ENCODE measurements around the gene PCBP3.
"Not testable (repeated sequence)": the region's sequence is repeated elsewhere in the genome, so short reads cannot be mapped to it uniquely, and the experiment has no call there.

Gene PCBP3

DNA sequence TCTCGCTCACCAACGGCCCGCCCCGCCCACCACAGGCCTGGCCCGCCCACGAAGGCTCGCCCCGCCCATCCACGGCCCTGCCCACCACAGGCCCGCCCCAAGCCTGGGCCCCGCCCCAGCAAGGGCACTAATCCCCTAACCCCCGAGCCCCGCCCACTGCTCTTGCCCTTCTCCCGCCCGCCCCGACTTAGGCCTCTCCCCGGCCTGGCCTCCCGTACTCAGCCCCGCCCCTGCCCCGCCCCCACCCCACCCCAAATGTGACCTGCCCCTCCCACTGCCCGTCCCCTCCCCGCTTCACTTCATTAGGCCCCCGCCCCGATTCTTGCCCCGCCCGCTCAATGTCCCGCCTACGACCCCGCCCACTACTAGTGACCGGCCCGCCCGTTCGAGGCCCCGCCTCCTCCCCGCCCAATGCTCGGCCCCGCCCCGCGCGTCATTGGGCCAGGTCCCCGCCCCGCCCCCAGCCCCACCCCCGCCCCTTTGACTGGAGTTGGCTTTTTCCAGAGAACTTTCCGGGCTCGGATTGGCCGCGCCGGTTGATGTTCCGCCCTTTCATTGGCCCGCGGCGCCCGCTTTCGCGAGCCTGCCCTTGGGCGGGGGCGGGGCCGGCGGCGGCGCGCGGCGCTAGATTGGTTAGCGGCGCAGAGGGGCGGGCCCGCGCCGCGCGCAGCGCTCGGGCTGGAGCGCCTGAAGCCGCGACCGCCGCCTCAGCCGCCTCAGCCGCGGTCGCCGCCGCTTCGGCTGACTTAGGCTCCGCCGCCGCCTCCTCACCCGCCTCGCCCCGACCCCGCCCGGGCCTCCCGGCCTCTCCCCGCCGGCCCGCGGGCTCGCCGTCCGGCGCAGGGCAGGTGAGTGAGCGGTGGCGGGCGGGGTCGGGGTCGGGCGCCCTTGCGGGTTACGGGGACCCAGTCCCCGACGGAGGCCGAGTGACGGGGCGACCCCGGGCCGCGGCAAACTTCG, at the start of gene PCBP3:
Gene PCBP3, plus strand, starts transcription at position 705 of the 960 bp plus-strand sequence. CDS start 206,361 bp downstream, outside the sequence.
- peak; percentile 84 to 94 for DNase-seq

DNA sequence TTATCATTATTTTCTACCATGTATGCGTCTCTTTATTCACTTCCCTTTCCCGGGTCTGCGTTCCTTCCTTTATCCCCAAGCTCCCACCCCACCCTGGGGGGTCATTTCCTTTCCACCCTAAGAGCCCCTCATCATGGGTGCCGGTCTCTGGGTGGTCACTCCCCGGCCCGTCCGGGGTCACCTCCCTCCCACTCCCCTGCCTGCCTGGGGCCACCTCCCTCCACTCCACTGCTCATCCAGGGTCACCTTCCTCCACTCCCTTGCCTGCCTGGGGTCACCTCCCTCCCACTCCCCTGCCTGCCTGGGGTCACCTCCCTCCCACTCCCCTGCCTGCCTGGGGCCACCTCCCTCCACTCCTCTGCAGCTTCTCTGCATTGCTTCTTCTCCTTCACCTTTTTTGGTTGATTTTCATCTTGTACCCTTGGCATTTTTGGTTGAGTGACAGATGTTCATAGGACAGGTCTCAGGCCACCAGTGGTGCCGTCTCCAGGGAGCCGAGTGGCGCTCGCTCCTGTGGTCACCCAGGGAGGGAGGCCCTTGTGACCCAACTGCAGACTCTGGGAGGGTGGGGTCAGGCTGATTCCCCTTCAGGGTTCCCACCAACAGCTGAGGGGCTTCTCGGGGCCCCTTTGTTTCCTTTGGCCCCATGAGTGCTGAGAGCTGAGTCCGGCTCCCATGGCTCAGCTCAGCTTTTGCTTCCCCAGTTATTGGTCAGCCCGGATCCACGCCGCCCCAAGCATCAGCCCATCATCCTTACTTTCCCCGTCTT, 48.6 kb upstream of the PCBP3 start:
- no peak for DNase-seq

- no peak for DNase-seq
Measured at GRCh38 chr21:45595574-45596295, 47.8 kb upstream of the PCBP3 start.

- DNase-seq = no peak
Measured at GRCh38 chr21:45596704-45597318, 46.7 kb upstream of the PCBP3 start.

DNA sequence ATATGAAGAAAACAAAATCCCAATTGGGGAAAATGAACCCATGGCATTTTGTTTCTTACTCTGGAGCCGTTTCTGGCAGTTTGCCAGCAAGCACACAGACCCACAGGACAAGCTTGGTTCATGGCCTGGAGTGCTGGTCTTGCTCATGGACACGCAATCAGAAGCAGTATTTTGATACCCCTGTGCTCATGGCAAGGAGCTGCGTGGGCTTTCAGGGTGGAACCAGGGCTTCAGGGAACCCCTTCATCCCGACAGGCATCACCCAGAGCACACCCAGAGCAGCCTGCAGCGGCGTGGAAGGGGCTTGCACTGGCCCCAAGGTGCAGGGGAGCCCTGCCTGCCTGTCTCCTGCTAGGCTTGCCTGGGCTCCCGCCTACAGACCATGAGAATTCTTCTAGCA, 45.4 kb upstream of the PCBP3 start:
- DNase-seq = no peak

DNA sequence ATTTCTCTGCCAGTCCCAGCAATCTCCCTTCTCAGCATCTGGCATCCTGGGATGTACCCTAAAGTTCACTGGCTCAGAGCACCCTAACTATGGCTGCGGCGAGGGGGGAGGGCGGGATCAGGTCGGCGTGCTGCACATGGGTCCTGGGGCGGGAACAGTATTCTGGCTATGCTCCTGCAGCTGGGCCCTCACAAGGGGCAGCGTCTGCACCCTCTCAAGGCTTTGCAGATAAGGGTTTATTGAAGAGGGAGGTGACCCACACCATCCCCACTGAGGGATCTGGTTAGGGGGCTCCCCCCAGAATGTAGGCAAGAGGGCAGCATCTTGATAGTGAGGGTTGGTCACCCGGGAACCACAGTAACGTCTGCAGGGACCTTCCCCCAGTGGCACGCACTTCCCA, 44.9 kb upstream of the PCBP3 start:
- no peak for DNase-seq

GRCh38 chr21:45599146-45599581, 44.4 kb upstream of the PCBP3 start:
- DNase-seq = no peak

- DNase-seq = no peak
Measured at GRCh38 chr21:45600248-45600647, 43.3 kb upstream of the PCBP3 start.

GRCh38 chr21:45601551-45601950, 42.0 kb upstream of the PCBP3 start:
- no peak for DNase-seq

GRCh38 chr21:45602106-45602505, 41.4 kb upstream of the PCBP3 start:
- DNase-seq = no peak

- DNase-seq = no peak
Measured at GRCh38 chr21:45603481-45603880, 40.0 kb upstream of the PCBP3 start.

DNA sequence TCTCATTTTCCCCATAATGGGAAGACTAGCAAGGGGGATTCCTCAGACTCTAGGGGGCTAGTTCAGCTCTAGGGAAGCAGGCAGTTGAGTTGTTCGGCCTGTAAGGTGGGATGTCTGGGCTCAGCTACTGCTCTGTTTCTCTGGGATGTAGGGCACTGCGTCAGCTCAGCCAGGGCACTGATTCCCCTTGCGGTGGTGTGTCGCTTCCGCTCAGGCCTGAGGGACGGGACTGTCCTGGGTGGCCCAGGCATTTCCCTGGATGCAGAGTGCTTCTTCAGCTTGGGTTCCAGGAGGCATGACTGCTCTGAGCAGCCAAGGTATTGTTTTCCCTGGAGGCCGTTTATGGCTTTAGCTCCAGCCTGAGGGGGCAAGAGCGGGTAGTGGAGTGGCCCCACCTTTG, 38.8 kb upstream of the PCBP3 start:
- DNase-seq = not testable (repeated sequence)

- DNase-seq = no peak
Measured at GRCh38 chr21:45607021-45607908, 36.3 kb upstream of the PCBP3 start.

GRCh38 chr21:45607909-45608295, 35.6 kb upstream of the PCBP3 start:
- DNase-seq = no peak

DNA sequence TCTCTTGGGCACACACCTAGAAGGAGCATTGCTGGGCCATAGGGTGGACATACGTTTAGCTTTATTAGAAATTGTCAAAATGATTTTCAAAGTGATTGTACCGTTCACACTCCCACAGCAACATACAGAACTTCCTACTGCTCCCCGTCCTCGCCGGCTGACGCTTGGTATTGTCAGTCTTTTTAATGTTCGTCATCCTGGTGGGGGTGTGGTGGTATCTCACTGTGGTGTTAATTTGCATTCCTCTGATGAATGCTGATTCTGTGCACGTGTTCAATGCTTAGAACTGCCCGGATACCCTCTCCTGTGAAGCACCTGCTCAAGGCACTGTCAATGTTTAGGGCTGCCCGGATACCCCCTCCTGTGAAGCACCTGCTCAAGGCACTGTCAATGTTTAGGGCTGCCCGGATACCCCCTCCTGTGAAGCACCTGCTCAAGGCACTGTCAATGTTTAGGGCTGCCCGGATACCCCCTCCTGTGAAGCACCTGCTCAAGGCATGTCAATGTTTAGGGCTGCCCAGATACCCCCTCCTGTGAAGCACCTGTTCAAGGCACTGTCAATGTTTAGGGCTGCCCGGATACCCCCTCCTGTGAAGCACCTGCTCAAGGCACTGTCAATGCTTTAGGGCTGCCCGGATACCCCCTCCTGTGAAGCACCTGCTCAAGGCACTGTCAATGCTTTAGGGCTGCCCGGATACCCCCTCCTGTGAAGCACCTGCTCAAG, 34.6 kb upstream of the PCBP3 start:
- not testable (repeated sequence) for DNase-seq

- not testable (repeated sequence) for DNase-seq
Measured at GRCh38 chr21:45609616-45610015, 33.9 kb upstream of the PCBP3 start.

- DNase-seq = no peak
Measured at GRCh38 chr21:45611296-45611695, 32.2 kb upstream of the PCBP3 start.

GRCh38 chr21:45611939-45612664, 31.4 kb upstream of the PCBP3 start:
- peak; percentile 42 to 63 for DNase-seq

DNA sequence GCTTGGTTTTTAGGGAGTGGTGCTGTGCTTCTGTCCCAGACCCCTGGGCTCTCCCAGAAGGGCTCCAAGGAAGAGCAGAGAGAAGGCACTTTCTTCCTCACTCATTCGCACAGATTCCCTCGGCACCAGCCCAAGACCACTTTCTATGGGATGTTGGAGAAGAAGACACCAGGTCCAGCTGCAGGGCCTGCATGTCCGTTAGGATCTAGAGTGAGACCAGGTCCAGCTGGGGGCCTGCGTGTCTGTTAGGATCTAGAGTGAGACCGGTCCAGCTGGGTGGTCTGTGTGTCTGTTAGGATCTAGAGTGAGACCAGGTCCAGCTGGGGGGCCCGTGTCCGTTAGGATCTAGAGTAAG, 30.9 kb upstream of the PCBP3 start:
- not testable (repeated sequence) for DNase-seq

- DNase-seq = no peak
Measured at GRCh38 chr21:45613396-45613795, 30.1 kb upstream of the PCBP3 start.

All from cerebellar nuclear complex (tissue), 1 donor.